T47D (cell line): ENCODE data around the gene OPA3.

Experiments
- DNase-seq, 2 experiments: peaks; one replicate each; pipeline versions ENCODE4 v3.0.0 to v3.0.0-alpha.2; 2011 to 2012; ENCODE audit warnings: low read depth in 1 of 2, low spot score in 1 of 2
- JUND ChIP-seq: IDR thresholded peaks from 2 replicates; pipeline ENCODE4 v1.6.1; 2012; ENCODE audit warnings: low read depth
- in situ Hi-C: cut with HindIII; loops from 2 replicates; pipeline ENCODE4 v1.10.0; 2016; ENCODE audit warnings: low sequenced_read_pairs, low pct_unique_long_range_greater_than_20kb

OPA3 gene

GRCh38 chr19:45508861-45509691, 75.5 kb downstream of the OPA3 start:
- TF ChIP-seq JUND = no peak
- DNase-seq = peak in 1 of 2 experiments; percentile 61
- in situ Hi-C loops = no loop called here

- DNase-seq = no peak
- in situ Hi-C loops = no loop called here
- no peak for TF ChIP-seq JUND
Measured at GRCh38 chr19:45508417-45508860, 76.2 kb downstream of the OPA3 start.

- no peak for TF ChIP-seq JUND
- DNase-seq = no peak
- in situ Hi-C loops = no loop called here
Measured at GRCh38 chr19:45507872-45508416, 76.7 kb downstream of the OPA3 start.

DNA sequence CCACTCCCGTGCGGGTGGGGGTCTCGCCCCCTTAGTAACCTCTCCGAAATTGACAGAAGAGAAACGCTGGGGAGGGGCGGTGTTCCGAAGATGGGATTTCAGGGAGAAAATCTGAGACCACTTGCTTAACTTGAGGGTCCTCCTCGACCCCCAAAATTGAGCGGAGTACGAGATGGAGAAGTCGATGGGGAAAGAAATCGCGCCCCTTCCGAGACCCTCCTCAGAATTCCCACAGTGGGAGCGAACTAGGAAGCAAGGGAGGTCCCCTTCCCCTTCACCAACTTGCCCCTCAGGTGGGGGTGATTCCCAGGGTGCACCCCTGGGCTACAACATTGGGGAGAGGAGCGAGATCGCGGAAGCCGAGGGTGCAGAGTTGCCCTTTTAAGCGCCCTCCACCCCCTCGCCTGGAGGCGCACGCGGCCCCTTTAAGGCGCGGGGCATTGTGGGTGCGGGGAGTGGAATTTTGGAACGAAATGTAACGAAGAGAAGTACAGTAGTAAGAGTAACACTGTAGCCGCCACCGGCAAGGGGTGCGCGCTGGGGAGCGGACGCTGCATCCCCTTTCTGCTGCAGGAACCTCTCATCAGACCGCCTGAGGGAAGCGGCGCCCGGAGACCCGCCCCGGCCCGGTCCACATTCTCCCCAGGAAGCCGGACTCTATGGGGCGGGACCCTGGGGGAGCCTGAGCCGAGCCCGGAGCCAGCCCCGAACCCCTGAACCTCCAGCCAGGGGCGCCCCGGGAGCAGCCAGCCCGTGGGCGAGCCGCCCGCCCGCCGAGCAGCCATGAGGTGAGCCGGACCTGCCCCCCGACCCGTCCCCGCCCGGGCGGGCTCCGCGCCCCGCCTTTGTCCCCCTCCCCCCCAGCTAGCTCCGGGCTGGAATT, 77.4 kb downstream of the OPA3 start, which contains the start of gene VASP:
TSS of gene VASP (plus strand) at position 491 of the 883 bp plus-strand sequence. CDS start at position 784, 293 bp downstream.
- in situ Hi-C loops = no loop called here
- DNase-seq = peak in 1 of 2 experiments; percentile 91
- no peak for TF ChIP-seq JUND

DNA sequence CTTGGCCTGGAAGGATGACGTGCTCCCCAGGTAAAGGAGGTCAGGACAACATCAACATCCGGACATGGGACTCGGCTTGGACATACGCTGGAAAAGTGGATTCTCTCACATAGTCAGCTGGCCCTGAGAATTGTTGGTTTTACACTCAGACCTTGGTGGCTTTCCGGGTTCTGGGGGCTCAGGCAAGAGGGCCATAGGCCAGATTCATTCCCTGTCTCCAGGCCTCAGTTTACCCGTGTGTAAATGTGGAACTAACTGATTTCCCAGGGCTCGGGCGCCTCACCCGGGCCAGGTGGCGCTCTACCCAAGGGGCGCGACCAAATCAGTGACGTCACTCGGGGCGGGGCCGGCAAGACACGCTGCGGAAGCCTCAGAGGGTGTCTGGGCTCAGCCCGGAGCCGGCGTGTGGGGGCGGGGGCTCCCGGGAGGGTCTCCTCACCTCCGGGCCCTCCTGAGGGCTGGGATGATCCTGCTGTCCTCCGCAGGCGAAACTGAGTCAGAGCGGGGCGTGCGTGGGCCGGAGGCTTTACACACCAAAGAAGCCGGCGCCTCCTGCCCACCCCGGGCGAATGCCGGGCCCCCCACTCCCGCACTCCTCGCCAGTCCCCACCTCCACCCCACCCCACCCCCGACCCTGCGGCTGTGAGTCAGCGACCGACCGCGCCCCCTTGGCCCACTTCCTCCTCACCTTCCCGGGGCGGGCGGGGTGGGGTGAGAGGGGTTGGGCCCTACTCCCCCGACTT, 78.2 kb downstream of the OPA3 start:
- in situ Hi-C loops = no loop called here
- peak; percentile 80 to 91 for DNase-seq
- TF ChIP-seq JUND = no peak

DNA sequence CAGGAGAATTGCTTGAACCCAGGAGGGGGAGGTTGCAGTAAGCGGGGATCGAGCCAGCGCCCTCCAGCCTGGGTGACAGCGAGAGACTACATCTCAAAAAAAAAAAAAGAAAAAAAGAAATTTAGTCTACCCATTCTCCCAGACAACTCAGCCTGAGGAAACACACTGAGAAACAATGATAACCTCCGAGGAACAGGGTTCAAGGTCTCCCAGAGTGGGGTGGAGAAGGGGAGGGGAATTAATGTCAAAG, 78.7 kb downstream of the OPA3 start:
- in situ Hi-C loops = no loop called here
- DNase-seq = no peak
- no peak for TF ChIP-seq JUND

DNA sequence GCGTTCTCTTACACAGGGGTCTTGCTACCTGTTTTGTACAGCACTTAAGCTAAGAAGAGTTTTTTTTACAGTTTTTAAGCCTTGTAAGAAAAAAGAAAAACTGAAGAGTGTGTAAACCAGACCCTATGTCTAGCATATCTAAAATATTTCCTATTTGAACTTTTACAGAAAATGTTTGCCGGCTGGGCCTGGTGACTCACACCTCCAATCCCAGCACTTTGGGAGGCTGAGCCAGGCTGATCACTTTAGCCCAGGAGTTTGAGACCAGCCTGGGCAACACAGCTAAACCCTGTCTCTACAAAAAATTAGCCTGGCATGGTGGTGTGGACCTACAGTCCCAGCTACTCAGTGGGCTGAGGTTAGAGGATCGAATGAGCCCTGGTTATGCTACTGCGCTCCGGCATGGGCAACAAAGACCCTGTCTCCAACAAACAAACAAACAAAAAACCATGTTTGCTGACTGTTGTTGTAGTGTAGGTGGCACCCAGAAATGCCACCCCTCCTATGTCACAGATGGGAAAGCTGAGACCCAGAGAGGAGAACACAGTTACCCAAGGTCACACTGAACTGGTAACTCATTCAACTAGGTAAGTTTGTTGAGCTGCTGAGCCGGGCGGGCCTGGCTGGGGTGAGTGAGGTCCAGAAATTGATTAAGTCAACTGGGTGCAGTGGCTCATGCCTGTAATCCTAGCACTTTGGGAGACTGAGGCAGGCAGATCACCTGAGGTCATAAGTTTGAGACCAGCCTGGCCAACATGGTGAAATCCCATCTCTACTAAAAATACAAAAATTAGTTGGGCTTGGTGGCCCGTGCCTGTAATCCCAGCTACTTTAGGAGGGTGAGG, 79.2 kb downstream of the OPA3 start:
- no peak for DNase-seq
- in situ Hi-C loops = no loop called here
- no peak for TF ChIP-seq JUND

GRCh38 chr19:45503909-45504308, 80.7 kb downstream of the OPA3 start:
- no peak for DNase-seq
- in situ Hi-C loops = no loop called here

DNA sequence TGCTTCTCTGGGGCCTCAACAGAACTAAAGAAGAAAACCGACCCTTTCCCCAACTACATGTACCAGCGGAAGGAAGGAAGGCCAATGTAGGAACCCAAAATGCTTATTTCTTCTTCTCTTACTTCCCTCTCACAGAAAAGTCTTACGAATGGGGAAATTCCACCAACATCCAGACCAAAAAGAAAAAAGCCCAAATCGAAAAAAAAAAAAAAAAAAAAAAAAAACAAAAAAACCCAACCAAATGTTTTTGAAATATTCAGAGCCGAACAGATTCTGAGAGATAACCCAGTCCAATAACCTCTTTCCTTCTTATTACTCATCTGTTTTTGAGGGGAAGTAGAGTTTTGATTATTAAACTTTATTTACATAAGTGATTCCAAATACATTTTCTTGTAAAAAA, 82.5 kb downstream of the OPA3 start:
- in situ Hi-C loops = no loop called here

More at GRCh38 chr19:45503909-45504308, 80.7 kb downstream of the OPA3 start:
- no peak for TF ChIP-seq JUND

GRCh38 chr19:45501730-45502014, 82.9 kb downstream of the OPA3 start:
- DNase-seq = no peak
- in situ Hi-C loops = no loop called here
- TF ChIP-seq JUND = no peak

More for the DNA sequence above, 82.5 kb downstream of the OPA3 start:
- no peak for TF ChIP-seq JUND
- no peak for DNase-seq

GRCh38 chr19:45500918-45501729, 83.5 kb downstream of the OPA3 start:
- no peak for DNase-seq
- TF ChIP-seq JUND = no peak
- in situ Hi-C loops = no loop called here
